GM12873 (cell line): Measurements from ENCODE around the gene LRIG1.

Experiments used
- CTCF ChIP-seq: IDR thresholded peaks from 2 replicates; pipeline ENCODE4 v1.5.1; 2012; ENCODE audit warnings: low read depth, mild to moderate bottlenecking, moderate library complexity, low read length, control low read depth; ENCODE audit not compliant: insufficient read depth; ENCODE audit errors: missing control alignments

LRIG1 gene

GRCh38 chr3:66335671-66336070 is 165.2 kb downstream of the LRIG1 start:
- TF ChIP-seq CTCF, result no peak
